MM.1S (cell line): ENCODE data around the gene AAK1.

Experiments
- DNase-seq: peaks from one replicate; pipeline ENCODE4 v3.0.0-alpha.2; 2015
- H2AFZ ChIP-seq: fragments of 300-600 bp; sonication (generic); 2 replicates; pipeline ENCODE4 v1.6.0; 2016; ENCODE audit warnings: antibody characterized with exemption, low read length
- H3F3A ChIP-seq: fragments of 300-600 bp; sonication (generic); 2 replicates; pipeline ENCODE4 v1.6.1; 2016; ENCODE audit warnings: mild to moderate bottlenecking, antibody characterized with exemption, low read length, moderate library complexity, mixed read lengths; ENCODE audit not compliant: insufficient read depth
- H3K27ac ChIP-seq: fragments of 300-600 bp; sonication (generic); 2 replicates; pipeline ENCODE4 v1.5.1; 2016; ENCODE audit warnings: mild to moderate bottlenecking, low read length
- H3K27me3 ChIP-seq: fragments of 300-600 bp; sonication (generic); replicated peaks from 2 replicates; pipeline ENCODE4 v1.6.0; 2016; ENCODE audit warnings: low read length; ENCODE audit not compliant: insufficient read depth
- H3K36me3 ChIP-seq: fragments of 300-600 bp; sonication (generic); replicated peaks from 2 replicates; pipeline ENCODE4 v1.6.1; 2016; ENCODE audit warnings: mild to moderate bottlenecking, low read length, mixed read lengths; ENCODE audit not compliant: insufficient read depth
- H3K4me1 ChIP-seq: fragments of 300-600 bp; sonication (generic); 2 replicates; pipeline ENCODE4 v1.6.1; 2016; ENCODE audit warnings: low read length, mixed read lengths
- H3K4me2 ChIP-seq: fragments of 300-600 bp; sonication (generic); 2 replicates; pipeline ENCODE4 v1.6.0; 2016; ENCODE audit warnings: low read depth, low read length
- H3K4me3 ChIP-seq: fragments of 300-600 bp; sonication (generic); 2 replicates; pipeline ENCODE4 v1.5.1; 2016; ENCODE audit warnings: low read length, mixed read lengths
- H3K79me2 ChIP-seq: fragments of 300-600 bp; sonication (generic); 2 replicates; pipeline ENCODE4 v1.6.1; 2016; ENCODE audit warnings: mixed run types, low read length, mixed read lengths
- H3K9ac ChIP-seq: fragments of 300-600 bp; sonication (generic); 2 replicates; pipeline ENCODE4 v1.6.1; 2016; ENCODE audit warnings: low read length, mixed read lengths
- H3K9me2 ChIP-seq: fragments of 300-600 bp; sonication (generic); replicated peaks from 2 replicates; pipeline ENCODE4 v1.6.1; 2016; ENCODE audit warnings: mild to moderate bottlenecking, low read length, mixed read lengths; ENCODE audit not compliant: insufficient read depth
- H3K9me3 ChIP-seq: fragments of 300-600 bp; sonication (generic); replicated peaks from 2 replicates; pipeline ENCODE4 v1.6.1; 2016; ENCODE audit warnings: mild to moderate bottlenecking, low read length, mixed read lengths; ENCODE audit not compliant: insufficient read depth
- H4K20me1 ChIP-seq: fragments of 300-600 bp; sonication (generic); 2 replicates; pipeline ENCODE4 v1.6.1; 2016; ENCODE audit warnings: mild to moderate bottlenecking, low read length, moderate library complexity, mixed read lengths; ENCODE audit not compliant: insufficient read depth
- EZH2 ChIP-seq: fragments of 300-600 bp; sonication (generic); optimal IDR thresholded peaks from 2 replicates; pipeline ENCODE3; 2017; ENCODE audit warnings: low read depth, mild to moderate bottlenecking, antibody characterized with exemption, low read length, mixed read lengths
- EZH2phosphoT487 ChIP-seq: fragments of 300-600 bp; sonication (generic); IDR thresholded peaks from 2 replicates; pipeline ENCODE4 v1.6.1; 2018; ENCODE audit warnings: antibody characterized with exemption, low read length
- TF ChIP-seq, protein P1 (sequence below): fragments of 300-600 bp; sonication (generic); IDR thresholded peaks from 2 replicates; pipeline ENCODE4 v1.5.1; 2016; ENCODE audit warnings: antibody characterized with exemption, low read length, mixed read lengths

The AAK1 gene

DNA sequence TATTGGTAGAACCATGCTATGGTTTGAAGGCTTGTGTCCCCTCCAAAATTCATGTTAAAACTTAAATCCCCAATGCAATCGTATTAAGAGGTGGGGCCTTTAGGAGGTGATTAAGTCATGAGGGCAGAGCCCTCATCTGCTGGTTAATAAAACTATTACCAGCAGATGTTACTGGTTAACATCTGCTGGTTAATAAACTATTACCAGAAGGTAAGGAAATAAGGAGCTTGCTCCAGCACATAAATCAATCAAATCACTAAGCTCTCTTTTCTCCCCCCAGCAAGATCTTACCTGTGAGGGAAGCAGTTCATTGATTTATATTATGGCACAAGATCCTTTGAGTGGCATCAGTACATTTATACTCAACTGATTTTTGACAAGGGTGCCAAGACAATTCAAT, 96.9 kb downstream of the AAK1 start:
- no peak overlapping the region for H2AFZ ChIP-seq
- no peak overlapping the region for H3K4me3 ChIP-seq
- H3K36me3 ChIP-seq, result no peaks in the 10 kb centered on the region
- H3K9ac ChIP-seq, result no peak overlapping the region
- no peak overlapping the region for H3K4me2 ChIP-seq
- no peak for DNase-seq
- no peaks in the 10 kb centered on the region for H3F3A ChIP-seq
- no peak overlapping the region for H3K27ac ChIP-seq
- H3K27me3 ChIP-seq, result no peaks in the 10 kb centered on the region
- H3K9me3 ChIP-seq, result no peaks in the 10 kb centered on the region
- no peaks in the 10 kb centered on the region for H3K79me2 ChIP-seq
- TF ChIP-seq, protein P1, sequence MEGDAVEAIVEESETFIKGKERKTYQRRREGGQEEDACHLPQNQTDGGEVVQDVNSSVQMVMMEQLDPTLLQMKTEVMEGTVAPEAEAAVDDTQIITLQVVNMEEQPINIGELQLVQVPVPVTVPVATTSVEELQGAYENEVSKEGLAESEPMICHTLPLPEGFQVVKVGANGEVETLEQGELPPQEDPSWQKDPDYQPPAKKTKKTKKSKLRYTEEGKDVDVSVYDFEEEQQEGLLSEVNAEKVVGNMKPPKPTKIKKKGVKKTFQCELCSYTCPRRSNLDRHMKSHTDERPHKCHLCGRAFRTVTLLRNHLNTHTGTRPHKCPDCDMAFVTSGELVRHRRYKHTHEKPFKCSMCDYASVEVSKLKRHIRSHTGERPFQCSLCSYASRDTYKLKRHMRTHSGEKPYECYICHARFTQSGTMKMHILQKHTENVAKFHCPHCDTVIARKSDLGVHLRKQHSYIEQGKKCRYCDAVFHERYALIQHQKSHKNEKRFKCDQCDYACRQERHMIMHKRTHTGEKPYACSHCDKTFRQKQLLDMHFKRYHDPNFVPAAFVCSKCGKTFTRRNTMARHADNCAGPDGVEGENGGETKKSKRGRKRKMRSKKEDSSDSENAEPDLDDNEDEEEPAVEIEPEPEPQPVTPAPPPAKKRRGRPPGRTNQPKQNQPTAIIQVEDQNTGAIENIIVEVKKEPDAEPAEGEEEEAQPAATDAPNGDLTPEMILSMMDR, result no peak
- TF ChIP-seq EZH2, result no peak
- H4K20me1 ChIP-seq, result no peaks in the 10 kb centered on the region
- H3K4me1 ChIP-seq, result no peaks in the 10 kb centered on the region
- no peaks in the 10 kb centered on the region for H3K9me2 ChIP-seq

DNA sequence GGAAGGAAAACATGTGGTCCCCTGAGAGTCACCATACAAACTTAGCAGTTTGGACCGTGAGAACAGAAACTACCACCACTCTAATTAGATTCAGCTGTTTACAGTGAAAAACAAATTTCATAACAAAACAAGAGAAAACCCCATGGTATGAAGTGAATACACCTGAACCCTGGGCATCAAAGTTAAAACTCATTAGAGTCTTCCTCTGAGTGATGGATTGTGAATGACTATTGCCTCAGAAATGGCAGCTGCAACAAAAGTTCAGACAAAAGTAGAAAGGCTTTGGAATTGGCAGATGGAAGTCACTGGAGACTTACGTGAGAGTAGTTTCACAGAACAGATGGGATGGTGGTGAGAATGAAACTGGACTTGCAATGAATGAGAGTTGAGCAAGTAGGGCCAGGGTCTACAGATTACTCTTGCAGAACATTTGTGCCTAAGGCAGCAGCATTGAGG, 98.0 kb downstream of the AAK1 start:
- no peak for TF ChIP-seq EZH2phosphoT487
- DNase-seq, result no peak

DNA sequence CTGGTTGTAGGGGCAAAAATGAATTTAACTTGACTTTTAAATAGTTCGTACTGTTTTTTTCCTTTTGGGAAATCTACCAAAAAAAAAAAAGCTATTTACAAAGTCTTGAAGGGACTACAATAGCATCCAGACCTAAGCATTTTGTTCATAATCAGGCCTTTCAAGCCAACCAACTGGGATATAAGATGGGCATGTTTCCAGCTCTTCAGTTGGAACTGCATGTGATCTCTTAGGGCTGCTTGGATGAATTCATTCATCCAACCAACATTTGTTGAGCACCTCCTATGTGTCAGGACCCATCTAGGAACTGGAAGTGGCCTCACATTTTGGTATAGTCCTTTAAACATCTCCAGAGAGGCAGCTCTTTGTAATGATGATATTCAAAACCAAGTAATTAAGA, 98.6 kb downstream of the AAK1 start:
- DNase-seq, result no peak
- H3K9me3 ChIP-seq, result no peaks in the 10 kb centered on the region

More for the DNA sequence above, 98.0 kb downstream of the AAK1 start:
- Histone ChIP-seq H3F3A (no peaks in the 10 kb centered on the region), H2AFZ (no peak overlapping the region), H3K9ac (no peak overlapping the region), H3K4me1 (no peaks in the 10 kb centered on the region), H3K9me3 (no peaks in the 10 kb centered on the region), H3K9me2 (no peaks in the 10 kb centered on the region), H3K4me3 (no peak overlapping the region), H3K4me2 (no peak overlapping the region), H4K20me1 (no peaks in the 10 kb centered on the region), H3K36me3 (no peaks in the 10 kb centered on the region), H3K27me3 (no peaks in the 10 kb centered on the region), H3K27ac (no peak overlapping the region), H3K79me2 (no peaks in the 10 kb centered on the region)

DNA sequence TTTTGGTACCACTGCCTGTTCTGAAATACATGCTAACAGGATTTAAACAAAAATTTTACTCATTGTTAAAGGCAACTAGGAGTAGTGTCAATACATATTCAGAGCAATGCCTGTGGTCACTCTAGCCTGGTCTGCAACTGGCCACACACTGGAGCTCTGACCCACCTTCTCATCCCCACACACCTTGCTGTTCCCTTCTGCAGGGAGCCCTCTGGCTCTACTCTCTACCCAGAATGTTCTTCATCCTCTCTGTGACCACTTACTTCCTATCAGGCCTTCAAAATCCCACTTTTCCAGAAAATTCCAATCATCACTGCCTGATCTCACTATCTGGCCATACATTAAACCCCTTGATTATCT, 104.0 kb downstream of the AAK1 start:
- Histone ChIP-seq H3F3A (no peaks in the 10 kb centered on the region), H3K4me3 (no peak overlapping the region), H4K20me1 (no peaks in the 10 kb centered on the region), H3K27me3 (no peaks in the 10 kb centered on the region), H2AFZ (no peak overlapping the region), H3K79me2 (no peaks in the 10 kb centered on the region), H3K36me3 (no peaks in the 10 kb centered on the region), H3K9me3 (no peaks in the 10 kb centered on the region), H3K27ac (no peak overlapping the region), H3K9ac (no peak overlapping the region), H3K4me1 (peaks cover 12% of the 10 kb centered on the region), H3K9me2 (no peaks in the 10 kb centered on the region), H3K4me2 (no peak overlapping the region)
- TF ChIP-seq EZH2phosphoT487 (no peak), EZH2 (no peak)
- TF ChIP-seq, protein P1, result no peak
- no peak for DNase-seq

More for the DNA sequence above, 98.6 kb downstream of the AAK1 start:
- Histone ChIP-seq H3K9me2 (no peaks in the 10 kb centered on the region), H3K9ac (no peak overlapping the region), H3K4me1 (no peaks in the 10 kb centered on the region), H3K4me2 (no peak overlapping the region), H3F3A (no peaks in the 10 kb centered on the region), H3K27me3 (no peaks in the 10 kb centered on the region), H2AFZ (no peak overlapping the region), H4K20me1 (no peaks in the 10 kb centered on the region), H3K27ac (no peak overlapping the region), H3K4me3 (no peak overlapping the region), H3K36me3 (no peaks in the 10 kb centered on the region), H3K79me2 (no peaks in the 10 kb centered on the region)
- TF ChIP-seq EZH2phosphoT487 (no peak), EZH2 (no peak)
- TF ChIP-seq, protein P1, result no peak
